Stimulated activated CD4-positive, alpha-beta T cell treated with anti-CD3 and anti-CD28 coated beads, Interleukin-4, amount 100 ng/mL, for 48 hours (primary cell): Measurements from ENCODE around the gene GPR107.
"Not testable (repeated sequence)": the region's sequence is repeated elsewhere in the genome, so short reads cannot be mapped to it uniquely, and the experiment has no call there.

Source experiments
- DNase-seq, 2 donors: peaks; one replicate each; pipeline ENCODE4 v3.0.0-alpha.2; 2020; ENCODE audit warnings: low read depth in 2 of 2

GPR107 gene

DNA sequence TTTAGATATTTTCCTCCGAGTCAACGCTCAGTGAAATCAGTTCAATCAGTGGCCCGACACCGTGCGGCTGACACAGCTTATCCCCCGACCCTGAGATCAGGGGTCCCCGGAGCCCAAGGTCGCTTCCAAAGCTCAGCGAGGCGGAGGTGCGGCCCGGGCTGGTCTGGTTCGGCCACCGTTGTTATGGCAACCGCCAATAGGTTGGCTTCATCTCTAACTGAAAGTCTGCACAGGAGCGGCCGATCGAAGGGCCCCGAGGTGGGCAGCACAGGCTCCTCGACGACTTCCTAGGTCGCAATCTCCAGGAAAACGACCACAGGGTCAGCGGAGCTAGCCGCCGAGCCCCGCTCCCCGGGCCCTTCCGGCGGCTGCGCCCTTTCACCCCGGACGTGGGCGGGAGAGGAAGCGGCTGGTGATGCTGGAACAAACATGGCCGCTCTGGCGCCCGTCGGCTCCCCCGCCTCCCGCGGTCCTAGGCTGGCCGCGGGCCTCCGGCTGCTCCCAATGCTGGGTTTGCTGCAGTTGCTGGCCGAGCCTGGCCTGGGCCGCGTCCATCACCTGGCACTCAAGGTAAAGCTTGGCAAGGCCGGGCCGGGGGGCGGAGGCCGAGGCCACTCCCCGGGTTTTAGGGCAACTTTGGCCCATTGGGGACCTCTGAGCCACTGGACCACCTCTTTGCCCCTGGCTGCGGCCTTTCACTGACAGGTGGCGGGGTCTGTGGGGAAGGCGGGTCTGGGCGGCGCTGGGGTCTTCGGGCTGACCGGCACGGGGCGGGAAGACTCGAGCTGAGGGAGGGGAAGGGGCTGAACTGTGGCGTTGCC lies at the start of gene GPR107:
GPR107 (plus strand) TSS at position 403 of the 821 bp plus-strand sequence; CDS start at position 430, 27 bp downstream.
- peak; percentile 77 to 78 for DNase-seq

DNA sequence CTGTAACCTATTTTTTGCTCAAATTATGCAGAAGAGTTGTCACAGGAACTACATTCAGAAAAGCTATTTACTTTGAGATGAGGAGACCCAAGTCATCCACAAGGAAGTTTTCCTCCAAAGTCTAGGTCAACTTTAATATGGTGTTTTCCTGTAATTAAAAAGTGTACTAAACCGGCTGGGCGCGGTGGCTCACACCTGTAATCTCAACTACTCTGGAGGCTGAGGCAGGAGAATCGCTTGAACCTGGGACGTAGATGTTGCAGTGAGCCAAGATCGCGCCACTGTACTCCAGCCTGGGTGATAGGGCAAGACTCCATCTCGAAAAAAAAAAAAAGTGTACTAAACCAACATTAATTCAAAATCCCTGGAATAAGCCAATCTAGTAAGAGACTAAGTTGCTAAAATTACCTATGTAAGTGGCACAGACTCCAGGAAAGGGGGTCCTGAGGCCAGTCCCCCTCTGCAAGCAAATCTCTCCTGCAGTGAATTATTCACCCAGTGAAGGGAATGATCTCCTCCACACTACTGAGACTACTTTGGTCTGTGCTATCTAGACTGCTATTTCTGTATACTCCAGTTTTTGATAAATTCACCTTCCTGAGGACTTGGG lies 49.7 kb upstream of the GPR107 start:
- DNase-seq: no peak

DNA sequence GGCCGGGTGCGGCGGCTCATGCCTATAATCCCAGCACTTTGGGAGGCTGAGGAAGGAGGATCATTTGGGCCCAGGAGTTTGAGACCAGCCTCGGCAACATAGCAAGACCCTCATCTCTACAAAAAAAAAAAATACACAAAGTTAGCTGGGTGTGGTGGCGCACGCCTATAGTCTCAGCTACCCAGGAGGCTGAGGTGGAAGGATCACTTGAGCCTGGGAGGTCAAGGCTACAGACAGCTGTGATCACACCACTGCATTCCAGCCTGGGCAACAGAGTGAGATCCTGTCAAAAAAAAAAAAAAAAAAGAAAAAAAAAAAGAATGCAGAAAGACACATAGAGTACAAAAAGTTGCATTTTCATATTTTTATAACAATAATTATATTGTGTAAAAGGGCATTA lies 46.8 kb upstream of the GPR107 start:
- DNase-seq: not testable (repeated sequence)

DNA sequence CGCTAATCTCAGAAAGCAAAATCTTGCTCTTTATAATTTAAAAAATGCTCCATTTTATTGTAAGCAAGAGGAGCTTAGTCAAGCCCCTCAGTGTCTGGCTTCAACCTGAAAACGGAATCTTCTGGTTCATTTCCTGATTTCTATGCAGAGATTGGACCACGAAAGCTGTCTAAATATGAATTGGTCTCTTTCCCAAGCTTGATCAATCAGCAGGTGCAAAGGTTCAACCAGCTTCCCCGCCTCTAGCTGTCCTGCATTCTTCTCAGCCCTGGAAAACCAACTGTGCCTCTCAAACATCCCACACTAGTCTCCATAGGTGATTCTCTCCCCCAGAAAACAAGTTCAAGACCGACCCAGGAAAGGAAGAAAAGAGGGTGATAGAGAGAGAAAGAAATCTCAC lies 45.2 kb upstream of the GPR107 start:
- DNase-seq: no peak

DNA sequence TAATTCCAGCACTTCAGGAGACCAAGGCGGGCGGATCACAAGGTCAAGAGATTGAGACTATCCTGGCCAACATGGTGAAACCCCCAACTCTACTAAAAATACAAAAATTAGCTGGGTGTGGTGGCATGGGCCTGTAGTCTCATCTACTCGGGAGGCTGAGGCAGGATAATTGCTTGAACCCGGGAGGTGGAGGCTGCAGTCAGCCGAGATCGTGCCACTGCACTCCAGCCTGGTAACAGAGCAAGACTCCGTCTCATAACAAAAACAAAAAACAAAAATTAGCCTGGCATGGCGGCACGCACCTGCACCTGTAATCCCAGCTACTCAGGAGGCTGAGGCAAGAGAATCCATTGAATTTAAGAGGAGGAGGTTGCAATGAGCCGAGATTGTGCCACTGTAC lies 44.2 kb upstream of the GPR107 start:
- DNase-seq: not testable (repeated sequence)

DNA sequence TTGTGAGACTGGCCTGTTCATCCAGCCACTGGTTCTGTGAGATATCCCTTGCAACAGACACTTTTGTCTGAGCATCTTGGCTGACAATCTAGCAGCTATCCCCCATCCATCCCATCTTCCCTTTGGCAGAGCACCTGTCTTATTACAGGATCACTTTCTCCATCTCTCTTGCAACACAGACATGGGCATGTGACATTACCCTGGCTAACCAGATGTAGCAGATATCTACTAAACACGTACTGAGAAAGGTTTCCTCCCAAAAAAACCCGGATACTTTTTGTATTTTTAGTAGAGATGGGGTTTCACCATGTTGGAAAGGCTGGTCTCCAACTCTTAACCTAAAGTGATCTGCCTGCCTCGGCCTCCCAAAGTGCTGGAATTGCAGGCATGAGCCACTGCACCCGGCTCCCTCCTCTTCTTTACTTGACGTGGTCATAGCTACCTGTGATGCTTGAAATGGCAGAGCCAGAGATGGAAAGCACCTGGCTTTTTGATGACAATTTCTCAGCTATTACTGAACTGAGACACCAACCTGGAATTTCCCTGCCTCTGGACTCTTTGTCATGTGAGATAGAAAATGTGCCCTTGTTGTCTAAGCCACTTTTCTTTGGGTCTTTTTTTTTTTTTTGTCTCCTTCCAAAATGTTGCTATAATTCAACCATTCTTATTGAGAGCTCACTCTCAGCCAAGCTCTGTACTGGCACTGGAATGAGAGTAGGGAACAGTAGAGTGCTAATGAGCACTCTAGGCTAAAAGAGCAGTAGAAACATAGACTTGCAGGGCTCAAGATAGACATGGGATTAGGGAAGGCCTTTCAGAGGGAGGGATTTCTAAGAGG lies 43.3 kb upstream of the GPR107 start:
- DNase-seq: no peak

DNA sequence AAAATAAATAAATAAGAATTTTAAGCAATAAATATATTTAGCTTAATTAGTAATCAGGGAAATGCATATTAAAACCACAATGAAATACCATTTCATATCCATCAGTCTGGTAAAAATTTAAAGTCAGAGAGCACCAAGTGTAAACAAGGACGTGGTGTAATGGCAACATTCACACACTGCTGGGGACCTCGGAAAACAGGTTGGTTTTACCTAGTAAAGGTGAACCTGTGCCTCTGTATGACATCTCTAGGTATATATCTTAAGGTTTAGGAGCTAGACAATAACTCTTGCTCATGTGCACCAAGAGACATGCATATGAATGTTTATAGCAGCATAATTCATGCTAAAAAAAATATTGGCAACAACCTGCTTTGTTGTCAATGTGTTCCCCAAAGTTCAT lies 40.4 kb upstream of the GPR107 start:
- DNase-seq: no peak

DNA sequence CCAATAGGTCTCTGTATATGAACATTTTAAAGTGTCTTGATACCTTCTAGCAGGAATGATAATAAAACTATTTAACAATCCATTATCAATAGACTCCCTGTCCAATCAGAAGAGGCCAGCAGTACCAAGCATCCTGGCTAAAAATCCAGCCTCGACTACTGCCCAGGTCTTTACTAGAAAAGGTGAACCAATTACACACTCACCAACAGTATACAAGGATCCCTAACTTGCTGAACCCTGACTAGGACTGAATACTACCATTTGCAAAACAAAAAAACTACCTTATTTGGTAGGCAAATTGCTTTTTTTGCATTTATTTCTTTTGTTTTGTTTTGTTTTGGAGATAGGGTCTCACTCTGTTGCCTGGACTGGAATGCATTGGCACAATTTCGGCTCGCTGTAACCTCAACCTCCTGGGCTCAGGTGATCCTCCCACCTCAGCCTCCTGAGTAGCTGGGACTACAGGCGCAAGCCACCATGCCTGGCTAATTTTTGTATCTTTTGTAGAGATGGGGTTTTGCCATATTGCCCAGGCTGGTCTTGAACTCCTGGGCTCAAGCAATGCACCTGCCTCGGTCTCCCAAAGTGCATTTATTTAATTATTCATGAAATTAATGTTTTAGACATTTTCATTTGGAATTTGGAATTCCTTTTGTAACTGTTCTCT lies 38.2 kb upstream of the GPR107 start:
- DNase-seq: no peak

DNA sequence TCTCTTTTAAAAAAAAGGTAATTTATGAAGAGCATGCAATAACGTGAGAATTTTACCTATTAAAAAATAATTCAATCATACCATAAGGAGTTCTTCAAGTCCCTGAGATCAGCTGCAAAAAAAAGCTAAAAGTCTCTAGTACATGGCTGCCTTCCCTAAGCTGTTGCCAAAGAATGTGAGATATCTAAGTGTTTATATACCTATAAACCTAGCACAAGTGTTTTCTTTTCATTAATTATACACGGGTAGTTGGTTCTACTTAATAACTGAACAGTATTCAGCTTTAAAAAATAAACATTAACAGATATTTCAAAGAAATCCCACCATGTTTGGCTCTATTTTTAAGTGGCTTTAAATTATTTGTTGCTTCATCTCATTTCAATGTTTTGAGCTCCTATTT lies 36.6 kb upstream of the GPR107 start:
- no peak for DNase-seq

DNA sequence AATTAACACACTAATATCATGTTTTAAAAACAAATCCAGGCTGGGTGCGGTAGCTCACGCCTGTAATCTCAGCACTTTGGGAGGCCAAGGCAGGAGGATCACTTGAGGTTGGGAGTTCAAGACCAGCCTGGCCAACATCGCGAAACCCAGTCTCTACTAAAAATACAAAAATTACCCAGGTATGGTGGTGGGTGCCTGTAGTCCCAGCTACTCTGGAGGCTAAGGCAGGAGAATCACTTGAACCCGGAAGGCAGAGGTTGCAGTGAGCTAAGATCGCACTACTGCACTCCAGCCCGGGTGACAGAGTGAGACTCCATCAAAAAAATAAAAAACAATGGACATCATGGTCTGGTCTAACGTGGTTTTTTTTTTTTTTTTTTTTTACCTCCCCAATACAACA lies 36.2 kb upstream of the GPR107 start:
- DNase-seq: not testable (repeated sequence)

DNA sequence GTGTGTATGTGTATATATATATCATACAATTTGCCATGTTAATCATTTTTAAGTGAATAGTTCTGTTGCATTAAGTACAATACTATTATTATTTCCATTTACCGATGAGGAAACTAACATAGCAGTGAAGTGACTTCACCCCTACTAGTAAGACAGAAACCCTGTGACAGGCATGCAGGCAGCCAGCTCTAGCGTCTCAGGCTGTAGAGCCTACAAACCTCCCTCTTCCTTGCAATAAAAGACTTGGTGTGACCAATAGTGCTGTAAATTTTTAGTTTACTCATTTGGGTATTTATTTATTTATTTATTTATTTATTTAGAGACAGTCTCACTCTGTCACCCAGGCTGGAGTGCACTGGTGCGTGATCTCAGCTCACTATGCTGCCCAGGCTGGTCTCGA lies 35.4 kb upstream of the GPR107 start:
- DNase-seq: no peak

DNA sequence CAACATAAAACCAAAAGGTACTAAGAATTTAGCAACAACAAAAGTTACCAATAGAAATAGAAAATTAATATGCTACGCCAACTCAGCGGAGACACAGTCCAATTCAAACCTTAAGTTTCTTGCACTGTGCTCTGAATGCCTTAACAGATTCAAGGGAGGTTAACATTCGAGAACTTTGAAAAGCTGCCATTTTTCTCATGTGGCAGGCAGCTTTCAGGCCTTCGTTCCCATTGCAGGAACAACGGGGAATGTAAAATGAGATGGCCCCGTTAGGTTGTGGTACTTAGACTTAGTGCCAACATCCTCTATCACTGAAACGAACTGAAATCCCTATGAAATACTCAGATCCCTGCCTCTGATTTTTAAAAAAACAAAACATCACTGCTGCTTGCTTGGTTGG lies 33.1 kb upstream of the GPR107 start:
- DNase-seq: no peak

DNA sequence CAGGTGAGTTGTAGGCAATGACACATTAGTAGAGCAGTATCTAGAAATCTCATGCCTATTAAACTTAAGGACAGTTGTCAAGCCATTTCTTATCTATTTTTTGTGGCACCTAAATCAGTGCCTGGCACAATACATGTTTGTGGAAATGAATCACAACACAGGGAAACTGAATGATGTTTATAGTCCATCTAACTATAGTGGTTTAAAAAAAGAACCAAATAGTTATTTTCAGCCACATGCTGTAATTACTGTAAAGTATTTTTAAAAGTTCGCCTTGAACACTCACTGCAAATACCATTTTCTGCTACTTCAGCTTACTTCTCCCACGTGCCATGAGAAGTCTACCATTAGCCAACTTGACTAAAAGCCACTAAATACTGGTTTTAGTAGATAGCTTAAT lies 32.6 kb upstream of the GPR107 start:
- no peak for DNase-seq

DNA sequence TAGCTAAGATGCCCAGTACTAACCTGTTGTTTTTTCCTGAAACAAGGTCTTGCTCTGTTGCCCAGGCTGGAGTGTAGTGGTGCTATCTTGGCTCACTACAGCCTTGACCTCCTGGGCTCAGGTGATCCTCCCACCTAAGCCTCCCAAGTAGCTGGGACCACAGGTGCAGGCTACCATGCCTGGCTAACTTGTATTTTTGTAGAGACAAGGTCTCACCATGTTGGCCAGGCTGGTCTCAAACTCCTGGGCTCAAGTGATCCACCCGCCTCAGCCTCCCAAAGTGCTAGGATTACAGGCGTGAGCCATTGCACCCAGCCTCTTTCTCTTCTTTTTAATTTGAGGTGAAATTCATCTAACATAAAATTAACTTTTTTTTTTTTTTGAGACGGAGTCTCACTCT lies 31.9 kb upstream of the GPR107 start:
- DNase-seq: not testable (repeated sequence)

DNA sequence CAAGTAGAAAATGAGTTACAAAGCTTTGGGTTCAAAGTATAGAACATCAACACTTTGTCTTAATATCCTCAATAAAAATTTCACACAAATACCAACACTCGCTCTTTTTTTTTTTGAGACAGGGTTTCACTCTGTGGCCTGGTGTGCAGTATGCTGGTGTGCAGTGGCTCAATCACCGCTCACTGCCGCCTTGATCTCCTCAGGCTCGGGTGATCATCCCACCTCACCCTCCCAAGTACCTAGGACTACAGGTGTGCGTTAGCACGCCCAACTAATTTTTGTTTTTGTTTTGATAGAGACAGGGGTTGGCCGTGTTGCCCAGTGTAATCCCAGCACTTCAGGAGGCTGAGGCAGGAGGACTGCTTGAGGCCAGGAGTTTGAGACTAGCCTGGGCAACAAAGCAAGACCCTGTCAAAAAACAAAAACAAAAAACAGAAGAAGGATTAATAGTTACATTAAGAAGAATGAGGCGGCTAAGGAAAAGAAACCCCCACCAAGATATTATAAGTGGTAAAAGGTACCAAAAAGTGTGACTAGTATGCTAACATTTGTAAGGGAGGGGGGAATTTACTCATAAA lies 31.1 kb upstream of the GPR107 start:
- DNase-seq: no peak

DNA sequence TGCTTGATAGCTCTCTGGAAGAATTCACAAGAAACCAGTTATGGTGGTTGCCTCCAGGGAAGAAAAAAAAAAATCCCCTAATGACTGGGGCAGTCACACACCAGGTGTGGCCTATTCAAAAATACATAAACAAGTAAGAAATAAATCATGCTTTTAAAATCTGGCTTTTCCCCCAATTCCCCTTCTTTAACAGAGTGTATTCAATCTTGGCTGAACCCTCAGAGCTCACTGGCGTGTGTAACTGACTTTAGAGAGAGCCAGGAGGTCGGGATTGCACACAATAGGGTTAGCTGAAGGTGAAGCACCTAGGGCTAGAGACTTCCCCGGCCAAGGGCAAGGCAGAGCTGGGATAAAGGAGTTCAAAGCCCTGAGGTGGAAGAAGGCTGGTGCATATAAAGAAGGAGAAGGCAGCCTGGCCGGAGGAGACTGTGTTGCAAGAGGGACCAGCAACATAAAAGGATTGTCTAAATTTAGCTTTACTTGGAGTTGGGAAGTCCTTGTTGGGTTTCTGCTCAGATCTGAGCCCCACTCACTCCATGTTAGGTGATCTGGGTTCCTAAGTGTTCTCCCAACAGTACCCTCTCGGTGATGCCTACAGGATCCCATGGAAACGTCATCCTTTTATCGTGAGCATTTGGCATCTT lies 30.4 kb upstream of the GPR107 start:
- DNase-seq: no peak

DNA sequence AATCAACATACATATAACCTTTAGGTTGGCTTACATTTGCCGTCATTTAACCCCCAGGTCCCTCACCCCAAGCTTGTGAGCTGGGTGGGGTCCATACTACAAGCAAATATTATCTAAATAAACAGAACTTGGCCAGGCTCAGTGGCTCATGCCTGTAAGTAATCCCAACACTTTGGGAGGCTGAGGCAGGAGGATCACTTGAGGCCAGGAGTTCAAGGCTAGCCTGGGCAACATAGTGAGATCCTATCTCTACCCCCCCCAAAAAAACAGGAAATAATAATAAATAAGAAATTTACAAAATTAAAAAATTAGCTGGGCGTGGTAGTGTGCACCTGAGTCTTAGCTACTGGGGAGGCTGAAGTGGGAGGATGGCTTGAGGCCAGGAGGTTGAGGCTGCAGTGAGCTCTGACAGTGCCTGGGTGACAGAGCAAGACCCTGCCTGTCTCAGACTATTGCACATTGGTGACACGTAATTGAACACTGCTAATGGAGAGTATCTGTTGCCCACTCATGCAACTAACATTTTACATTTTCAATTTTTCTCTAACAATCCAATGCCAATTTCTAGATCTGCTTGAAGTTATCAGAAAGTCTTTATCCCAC lies 29.6 kb upstream of the GPR107 start:
- no peak for DNase-seq

DNA sequence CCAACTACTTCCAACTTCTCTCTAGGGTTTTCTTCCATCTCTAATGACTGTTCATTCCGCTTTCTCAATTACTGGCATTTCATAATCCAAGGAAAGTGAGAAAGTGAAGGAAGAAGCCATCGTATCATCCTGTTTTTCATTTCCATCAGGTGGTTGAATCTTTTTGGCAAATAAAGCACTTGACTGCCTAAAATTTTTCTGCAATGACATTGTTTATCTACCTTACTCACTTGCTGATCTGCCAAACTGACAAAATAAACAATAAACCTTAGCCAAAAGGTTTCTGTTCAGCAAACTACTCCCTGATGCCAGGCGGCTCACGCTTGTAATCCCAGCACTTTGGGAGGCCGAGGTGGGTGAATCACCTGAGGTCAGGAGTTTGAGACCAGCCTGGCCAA lies 29.1 kb upstream of the GPR107 start:
- no peak for DNase-seq

DNA sequence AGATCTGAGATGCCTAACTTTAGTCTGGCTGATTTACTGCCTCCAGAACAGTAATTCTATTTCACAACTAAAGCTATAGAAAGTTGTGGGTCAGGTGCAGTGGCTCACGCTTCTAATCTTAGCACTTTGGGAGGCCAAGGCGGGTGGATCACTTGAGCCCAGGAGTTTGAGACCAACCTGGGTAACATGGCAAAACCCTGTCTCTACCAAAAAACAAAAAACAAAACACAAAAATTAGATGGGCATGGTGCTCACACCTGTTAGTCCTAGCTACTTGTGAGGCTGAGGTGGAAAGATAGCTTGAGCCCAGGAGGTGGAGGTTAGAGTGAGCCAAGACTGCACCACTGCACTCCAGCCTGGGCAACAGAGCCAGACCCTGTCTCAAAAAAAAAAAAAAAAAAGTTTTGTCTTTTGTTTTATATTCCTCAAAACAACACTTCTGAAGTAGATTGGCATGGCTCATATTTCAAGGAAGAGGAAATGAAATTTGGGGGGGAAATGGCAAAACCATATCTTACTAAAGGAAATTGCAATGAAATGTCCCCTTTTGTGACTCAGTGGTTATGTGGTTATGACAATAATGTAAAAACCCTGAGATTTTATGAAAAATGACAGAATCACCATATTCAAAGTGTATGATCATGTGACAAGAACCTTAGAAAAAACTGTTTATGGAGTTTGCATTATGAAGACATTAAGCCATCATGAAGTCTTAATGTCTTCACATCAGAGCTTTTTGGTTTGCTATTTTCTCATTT lies 26.9 kb upstream of the GPR107 start:
- DNase-seq: no peak
